T-cell (primary cell): ENCODE data around the gene SLC35D2. TPM values are rescaled to one million over a fixed set of nuclear protein-coding genes. Genes with fewer than 3 reads are reported as not detected.

ENCODE experiments used
- ATAC-seq, 4 experiments: fragments of 200-7000 bp in 3 of 4; fragments of 150-1000 bp in 1 of 4; cut with Tn5 transposase; replicated peaks in 1 of 4; 1 replicate in 3 of 4; 2 replicates in 1 of 4; pipeline ENCODE4 v1.10.0; 2021; ENCODE audit warnings: moderate library complexity in 3 of 4, mild to moderate bottlenecking in 2 of 4, moderate number of reproducible peaks in 1 of 4
- CTCF ChIA-PET, 2 donors: fragments of 300-600 bp; sonication (Branson Sonifier 250); formaldehyde crosslinking; loops; one replicate each; lab custom pipeline; 2022; ENCODE audit warnings: antibody characterized with exemption in 2 of 2; lab: Charles Lee
- POLR2A ChIA-PET, 2 donors: fragments of 300-600 bp; sonication (Branson Sonifier 250); formaldehyde crosslinking; loops; one replicate each; lab custom pipeline; 2022; ENCODE audit warnings: antibody characterized with exemption in 2 of 2; lab: Charles Lee
- DNase-seq, 35 experiments: peaks; one replicate each; pipeline versions ENCODE4 v3.0.0 to v3.0.0-alpha.2; 2013 to 2023
- H3K27ac ChIP-seq: one replicate; pipeline ENCODE4 v1.5.1; 2013; ENCODE audit warnings: low read length
- H3K27me3 ChIP-seq, 2 experiments: replicated peaks in 1 of 2; 1 replicate in 1 of 2; 2 replicates in 1 of 2; pipeline versions ENCODE4 v1.6.1 to v1.7.0; 2013; ENCODE audit warnings: low read length in 1 of 2, mixed read lengths in 1 of 2; ENCODE audit not compliant: control insufficient read depth in 2 of 2, insufficient read depth in 2 of 2; ENCODE audit errors: extremely low read depth in 1 of 2
- H3K36me3 ChIP-seq, 2 donors: 1 replicate in 1 of 2; 2 replicates in 1 of 2; pipeline versions ENCODE4 v1.6.1 to v1.7.0; 2013; ENCODE audit warnings: low read length in 1 of 2; ENCODE audit not compliant: control insufficient read depth in 2 of 2, insufficient read depth in 1 of 2; ENCODE audit errors: extremely low read depth in 1 of 2
- H3K4me1 ChIP-seq, 2 experiments: 1 replicate in 1 of 2; 2 replicates in 1 of 2; pipeline versions ENCODE4 v1.6.1 to v1.7.0; 2013; ENCODE audit warnings: low read length in 2 of 2, mixed read lengths in 1 of 2; ENCODE audit not compliant: insufficient read depth in 2 of 2, control insufficient read depth in 1 of 2; ENCODE audit errors: extremely low read depth in 1 of 2
- H3K4me3 ChIP-seq, 2 donors: 1 replicate in 1 of 2; 2 replicates in 1 of 2; pipeline versions ENCODE4 v1.5.1 to v1.7.0; 2013; ENCODE audit warnings: mild to moderate bottlenecking in 2 of 2, low read length in 1 of 2, moderate library complexity in 1 of 2; ENCODE audit not compliant: control insufficient read depth in 1 of 2; ENCODE audit errors: extremely low read depth in 1 of 2
- H3K9me3 ChIP-seq: 2 replicates; pipeline ENCODE4 v1.7.0; 2013
- H3K27ac Mint-ChIP-seq, 2 donors: one replicate each; pipeline ENCODE4 v1.8.0; 2020 to 2021; ENCODE audit warnings: mild to moderate bottlenecking in 2 of 2, mixed read lengths in 2 of 2
- H3K27me3 Mint-ChIP-seq, 2 donors: one replicate each; pipeline ENCODE4 v1.8.0; 2021 to 2022; ENCODE audit warnings: mixed read lengths in 2 of 2
- H3K36me3 Mint-ChIP-seq: one replicate; pipeline ENCODE4 v1.8.0; 2021; ENCODE audit warnings: mixed read lengths
- H3K4me1 Mint-ChIP-seq, 3 donors: one replicate each; pipeline ENCODE4 v1.8.0; 2020 to 2022; ENCODE audit warnings: mixed read lengths in 3 of 3, mild to moderate bottlenecking in 1 of 3
- H3K4me3 Mint-ChIP-seq, 3 donors: one replicate each; pipeline ENCODE4 v1.8.0; 2020 to 2022; ENCODE audit warnings: mild to moderate bottlenecking in 3 of 3, mixed read lengths in 3 of 3, moderate library complexity in 3 of 3
- H3K9me3 Mint-ChIP-seq, 3 donors: one replicate each; pipeline ENCODE4 v1.8.0; 2020 to 2022; ENCODE audit warnings: mixed read lengths in 3 of 3
- WGBS: methylation state at CpG from one replicate; pipeline ENCODE4 v1.1.5; 2013; ENCODE audit warnings: missing lambda C conversion rate; ENCODE audit not compliant: insufficient coverage; 5-methylcytosine and 5-hydroxymethylcytosine counted together
- total RNA-seq, 35 experiments: library from RNA in 6 of 35; stranded (reverse) in 6 of 35; fragments of 120-200 nt in 1 of 35; gene quantifications; one replicate each; pipeline versions ENCODE4 v1.2.1 to v1.2.4 and lab custom pipeline; 2013 to 2026

The SLC35D2 gene
- total RNA-seq, 5 donors from 2014 or later (not counting 1 experiment from before 2014, with no cell fraction given): 16.2 to 31.4 (median 21.8) TPM

- DNase-seq (no peak), ATAC-seq (no peak)
- Mint-ChIP-seq H3K36me3 (peaks cover 27% of the 10 kb centered on the region), H3K4me3 (no peak overlapping the region), H3K4me1 (no peaks in the 10 kb centered on the region), H3K27me3 (no peaks in the 10 kb centered on the region), H3K27ac (no peak overlapping the region), H3K9me3 (peaks cover 0 to 8% (median 3%) of the 10 kb centered on the region in 3 donors)
- Histone ChIP-seq H3K9me3 (no peaks in the 10 kb centered on the region), H3K4me1 (no peaks in the 10 kb centered on the region), H3K4me3 (no peak overlapping the region), H3K27ac (no peak overlapping the region), H3K27me3 (no peaks in the 10 kb centered on the region), H3K36me3 (no peaks in the 10 kb centered on the region)
- WGBS: no CpG with 5 or more reads among the region's 1 CpG
- ChIA-PET CTCF (interaction anchor here in 1 of 2 donors (0.7 kb wide), 1 partner anchor 1555 kb away, joined by 8 read pairs; no protein-coding TSS in a partner anchor), POLR2A (no interaction called here)
Observed at GRCh38 chr9:96350866-96351265, 32.6 kb downstream of the SLC35D2 start.

- POLR2A ChIA-PET: no interaction called here
- no peaks in the 10 kb centered on the region for H3K27me3 ChIP-seq
- whole genome bisulfite sequencing: 93% methylated on average over 4 of the region's 5 CpGs
- Mint-ChIP-seq H3K4me3 (no peak overlapping the region), H3K9me3 (peaks cover 0 to 8% (median 3%) of the 10 kb centered on the region in 3 donors), H3K27me3 (no peaks in the 10 kb centered on the region), H3K36me3 (peaks cover 23% of the 10 kb centered on the region), H3K4me1 (no peaks in the 10 kb centered on the region), H3K27ac (no peak overlapping the region)
- H3K4me3 ChIP-seq: no peak overlapping the region
- H3K36me3 ChIP-seq: no peaks in the 10 kb centered on the region
- H3K9me3 ChIP-seq: no peaks in the 10 kb centered on the region
- no peaks in the 10 kb centered on the region for H3K4me1 ChIP-seq
- no peak overlapping the region for H3K27ac ChIP-seq
- DNase-seq (no peak), ATAC-seq (no peak)
- CTCF ChIA-PET: no interaction called here
Observed at GRCh38 chr9:96348261-96348660, 35.2 kb downstream of the SLC35D2 start.

- POLR2A ChIA-PET: no interaction called here
- Mint-ChIP-seq H3K27me3 (no peaks in the 10 kb centered on the region), H3K4me3 (no peak overlapping the region), H3K4me1 (no peaks in the 10 kb centered on the region), H3K27ac (no peak overlapping the region), H3K9me3 (peaks cover 0 to 8% (median 3%) of the 10 kb centered on the region in 3 donors), H3K36me3 (peaks cover 20% of the 10 kb centered on the region)
- DNase-seq (no peak), ATAC-seq (no peak)
- WGBS: 94% methylated on average over 6 of the region's 9 CpGs
- Histone ChIP-seq H3K27me3 (no peaks in the 10 kb centered on the region), H3K9me3 (no peaks in the 10 kb centered on the region), H3K27ac (no peak overlapping the region), H3K4me3 (no peak overlapping the region), H3K4me1 (no peaks in the 10 kb centered on the region), H3K36me3 (no peaks in the 10 kb centered on the region)
- CTCF ChIA-PET: no interaction called here
Observed at GRCh38 chr9:96345551-96345950, 38.0 kb downstream of the SLC35D2 start.

- H3K4me3 Mint-ChIP-seq: no peak overlapping the region
- no CpG with 5 or more reads among the region's 6 CpGs for WGBS
- H3K27me3 ChIP-seq: no peaks in the 10 kb centered on the region
- ChIA-PET POLR2A (interaction anchor here (0.6 to 0.7 kb wide), 6 partner anchors 18 to 1432 kb away, joined by 4 to 16 read pairs (median 8); no protein-coding TSS in a partner anchor), CTCF (interaction anchor here (0.7 kb wide), 3 partner anchors 9 to 17 kb away, joined by 4 to 8 read pairs (median 7); no protein-coding TSS in a partner anchor)
- no peaks in the 10 kb centered on the region for H3K36me3 ChIP-seq
- H3K4me1 Mint-ChIP-seq: no peaks in the 10 kb centered on the region
- H3K9me3 ChIP-seq: no peaks in the 10 kb centered on the region
- H3K36me3 Mint-ChIP-seq: peaks cover 23% of the 10 kb centered on the region
- DNase-seq: no peak
- no peak overlapping the region for H3K27ac ChIP-seq
- H3K27me3 Mint-ChIP-seq: no peaks in the 10 kb centered on the region
- no peak for ATAC-seq
- no peak overlapping the region for H3K27ac Mint-ChIP-seq
- H3K4me3 ChIP-seq: no peak overlapping the region
- H3K9me3 Mint-ChIP-seq: peaks cover 0 to 8% (median 3%) of the 10 kb centered on the region in 3 donors
- H3K4me1 ChIP-seq: no peaks in the 10 kb centered on the region
Observed at GRCh38 chr9:96344458-96345180, 38.9 kb downstream of the SLC35D2 start.

GRCh38 chr9:96343515-96344360, 39.8 kb downstream of the SLC35D2 start:
- ATAC-seq (no peak), DNase-seq (no peak)
- H3K9me3 Mint-ChIP-seq: peaks cover 0 to 8% (median 3%) of the 10 kb centered on the region in 3 donors
- no CpG with 5 or more reads among the region's 5 CpGs for WGBS
- H3K27ac ChIP-seq: no peak overlapping the region
- no peak overlapping the region for H3K4me3 Mint-ChIP-seq
- H3K4me3 ChIP-seq: no peak overlapping the region
- no peaks in the 10 kb centered on the region for H3K27me3 Mint-ChIP-seq
- H3K36me3 ChIP-seq: no peaks in the 10 kb centered on the region
- no peaks in the 10 kb centered on the region for H3K4me1 Mint-ChIP-seq
- ChIA-PET POLR2A (no interaction called here), CTCF (no interaction called here)
- no peaks in the 10 kb centered on the region for H3K4me1 ChIP-seq
- no peaks in the 10 kb centered on the region for H3K9me3 ChIP-seq
- H3K27ac Mint-ChIP-seq: no peak overlapping the region
- peaks cover 17% of the 10 kb centered on the region for H3K36me3 Mint-ChIP-seq
- no peaks in the 10 kb centered on the region for H3K27me3 ChIP-seq

GRCh38 chr9:96342571-96343245, 40.8 kb downstream of the SLC35D2 start:
- H3K4me1 Mint-ChIP-seq: no peaks in the 10 kb centered on the region
- H3K27me3 Mint-ChIP-seq: no peaks in the 10 kb centered on the region
- DNase-seq: no peak
- Histone ChIP-seq H3K27ac (no peak overlapping the region), H3K4me3 (no peak overlapping the region), H3K4me1 (no peaks in the 10 kb centered on the region), H3K27me3 (no peaks in the 10 kb centered on the region), H3K9me3 (no peaks in the 10 kb centered on the region), H3K36me3 (no peaks in the 10 kb centered on the region)
- ChIA-PET CTCF (no interaction called here), POLR2A (no interaction called here)
- peaks cover 8% of the 10 kb centered on the region for H3K36me3 Mint-ChIP-seq
- no peaks in the 10 kb centered on the region for H3K9me3 Mint-ChIP-seq
- 92% methylated on average over 15 of the region's 20 CpGs for WGBS
- H3K4me3 Mint-ChIP-seq: no peak overlapping the region
- H3K27ac Mint-ChIP-seq: no peak overlapping the region
- no peak for ATAC-seq
